GM06990 (cell line): ENCODE data around the gene ARHGAP12.

ENCODE experiments used
- DNase-seq: peaks from one replicate; pipeline ENCODE4 v3.0.0-alpha.2; 2011; ENCODE audit not compliant: insufficient read length; ENCODE audit errors: extremely low read depth
- H3K27me3 ChIP-seq: replicated peaks from 2 replicates; pipeline ENCODE4 v1.6.0; 2011; ENCODE audit warnings: low read length; ENCODE audit not compliant: control insufficient read depth, insufficient read depth
- H3K36me3 ChIP-seq: 2 replicates; pipeline ENCODE4 v1.5.1; 2011; ENCODE audit warnings: low read length; ENCODE audit not compliant: control insufficient read depth, insufficient read depth
- H3K4me3 ChIP-seq: replicated peaks from 2 replicates; pipeline ENCODE4 v1.5.1; 2011; ENCODE audit warnings: low read depth, mild to moderate bottlenecking, control low read depth, low read length
- CTCF ChIP-seq: IDR thresholded peaks from 2 replicates; pipeline ENCODE4 v1.5.1; 2011; ENCODE audit warnings: low read length, control low read depth, mild to moderate bottlenecking, inconsistent platforms; ENCODE audit not compliant: insufficient read depth, poor library complexity, severe bottlenecking

ARHGAP12 gene

GRCh38 chr10:31953080-31953479 lies 24.4 kb upstream of the ARHGAP12 start:
- no peak for TF ChIP-seq CTCF
- no peak for DNase-seq
- Histone ChIP-seq H3K36me3 (no peaks in the 10 kb centered on the region), H3K27me3 (no peaks in the 10 kb centered on the region), H3K4me3 (no peak overlapping the region)

GRCh38 chr10:31952066-31952465 lies 23.4 kb upstream of the ARHGAP12 start:
- no peak overlapping the region for H3K4me3 ChIP-seq
- no peaks in the 10 kb centered on the region for H3K27me3 ChIP-seq
- no peak for DNase-seq
- no peak for TF ChIP-seq CTCF
- no peaks in the 10 kb centered on the region for H3K36me3 ChIP-seq

- TF ChIP-seq CTCF, result no peak
- DNase-seq, result no peak
- no peaks in the 10 kb centered on the region for H3K36me3 ChIP-seq
- no peaks in the 10 kb centered on the region for H3K27me3 ChIP-seq
- H3K4me3 ChIP-seq, result no peak overlapping the region
These were observed 20.6 kb upstream of the ARHGAP12 start for GRCh38 chr10:31949266-31949665.

GRCh38 chr10:31948021-31948420 lies 19.4 kb upstream of the ARHGAP12 start:
- H3K27me3 ChIP-seq, result no peaks in the 10 kb centered on the region

GRCh38 chr10:31947144-31947926 lies 18.7 kb upstream of the ARHGAP12 start:
- TF ChIP-seq CTCF, result no peak
- Histone ChIP-seq H3K4me3 (no peak overlapping the region), H3K36me3 (no peaks in the 10 kb centered on the region), H3K27me3 (no peaks in the 10 kb centered on the region)
- DNase-seq, result no peak

More at GRCh38 chr10:31948021-31948420, 19.4 kb upstream of the ARHGAP12 start:
- no peaks in the 10 kb centered on the region for H3K36me3 ChIP-seq
- H3K4me3 ChIP-seq, result no peak overlapping the region
- no peak for TF ChIP-seq CTCF
- no peak for DNase-seq
